Neural cell (in vitro differentiated cells): ENCODE results near the gene ARSI. TPM values are rescaled to one million over a fixed set of nuclear protein-coding genes. Genes with fewer than 3 reads are reported as not detected.

Experiments
- H2AFZ ChIP-seq: fragments of 200-600, 300-800 bp; sonication (generic), shearing (Covaris generic); 2 replicates; pipeline ENCODE4 v1.6.0; 2014; ENCODE audit warnings: low read depth, mild to moderate bottlenecking, antibody characterized with exemption, low read length, moderate library complexity
- H3F3A ChIP-seq: fragments of 200-600 bp; shearing (Covaris generic); 2 replicates; pipeline ENCODE4 v1.6.1; 2016; ENCODE audit warnings: mild to moderate bottlenecking, moderate library complexity, mixed read lengths, antibody characterized with exemption, low read length; ENCODE audit not compliant: insufficient read depth, poor library complexity, severe bottlenecking
- H3K27ac ChIP-seq: fragments of 200-600, 300-800 bp; sonication (generic), shearing (Covaris generic); 2 replicates; pipeline ENCODE4 v1.5.1; 2014; ENCODE audit warnings: mild to moderate bottlenecking, low read length, moderate library complexity
- H3K27me3 ChIP-seq: fragments of 300-800, 200-600 bp; sonication (generic), shearing (Covaris generic); 2 replicates; pipeline ENCODE4 v1.6.0; 2014; ENCODE audit warnings: mild to moderate bottlenecking, low read depth, low read length, moderate library complexity; ENCODE audit not compliant: insufficient read depth
- H3K36me3 ChIP-seq: fragments of 300-800, 200-600 bp; sonication (generic), shearing (Covaris generic); 2 replicates; pipeline ENCODE4 v1.5.1; 2014; ENCODE audit warnings: mild to moderate bottlenecking, antibody characterized with exemption, low read length, moderate library complexity; ENCODE audit not compliant: insufficient read depth
- H3K4me2 ChIP-seq: fragments of 300-800, 200-600 bp; sonication (generic), shearing (Covaris generic); 2 replicates; pipeline ENCODE4 v1.6.0; 2014; ENCODE audit warnings: mild to moderate bottlenecking, low read length
- H3K4me3 ChIP-seq: fragments of 300-800, 200-600 bp; sonication (generic), shearing (Covaris generic); 2 replicates; pipeline ENCODE4 v1.5.1; 2014; ENCODE audit warnings: mild to moderate bottlenecking, low read length, moderate library complexity
- H3K79me2 ChIP-seq: fragments of 200-600 bp; shearing (Covaris generic); replicated peaks from 2 replicates; pipeline ENCODE4 v1.6.0; 2014; ENCODE audit warnings: mild to moderate bottlenecking, low read length, moderate library complexity; ENCODE audit not compliant: insufficient read depth
- H3K9ac ChIP-seq: fragments of 300-800, 200-600 bp; sonication (generic), shearing (Covaris generic); 2 replicates; pipeline ENCODE4 v1.6.1; 2016; ENCODE audit warnings: mild to moderate bottlenecking, low read length, mixed read lengths
- H3K9me2 ChIP-seq: fragments of 200-600 bp; shearing (Covaris generic); 2 replicates; pipeline ENCODE4 v1.6.1; 2016; ENCODE audit warnings: mild to moderate bottlenecking, low read length, mixed read lengths; ENCODE audit not compliant: insufficient read depth
- H3K9me3 ChIP-seq: fragments of 200-600, 300-800 bp; sonication (generic), shearing (Covaris generic); 2 replicates; pipeline ENCODE4 v1.6.1; 2016; ENCODE audit warnings: mild to moderate bottlenecking, mixed run types, low read length, moderate library complexity, mixed read lengths
- H4K20me1 ChIP-seq: fragments of 200-600 bp; shearing (Covaris generic); 2 replicates; pipeline ENCODE4 v1.6.1; 2016; ENCODE audit warnings: mild to moderate bottlenecking, mixed run types; ENCODE audit not compliant: insufficient read depth
- CTCF ChIP-seq: fragments of 450-650 bp; IDR thresholded peaks from 2 replicates; pipeline ENCODE4 v1.5.1; 2014; ENCODE audit warnings: antibody characterized with exemption, mild to moderate bottlenecking, moderate library complexity; ENCODE audit not compliant: poor library complexity, severe bottlenecking
- EP300 ChIP-seq: fragments of 450-650 bp; conservative IDR thresholded peaks from 2 replicates; pipeline ENCODE4 v1.6.1; 2014; ENCODE audit warnings: antibody characterized with exemption, mild to moderate bottlenecking, moderate library complexity; ENCODE audit not compliant: poor library complexity, severe bottlenecking
- EZH2 ChIP-seq: fragments of 200-600, 300-800 bp; shearing (Covaris generic), sonication (generic); IDR thresholded peaks from 2 replicates; pipeline ENCODE4 v1.6.1; 2014; ENCODE audit warnings: antibody characterized with exemption, low read length, borderline replicate concordance, mild to moderate bottlenecking; ENCODE audit not compliant: insufficient read depth, poor library complexity, severe bottlenecking
- MXI1 ChIP-seq: fragments of 450-650 bp; conservative IDR thresholded peaks from 2 replicates; pipeline ENCODE4 v1.6.1; 2014; ENCODE audit warnings: antibody characterized with exemption, mild to moderate bottlenecking; ENCODE audit not compliant: poor library complexity, severe bottlenecking
- POLR2AphosphoS5 ChIP-seq: IDR thresholded peaks from 2 replicates; pipeline ENCODE4 v1.6.1; 2012
- RAD21 ChIP-seq: fragments of 450-650 bp; conservative IDR thresholded peaks from 2 replicates; pipeline ENCODE4 v1.6.1; 2014; ENCODE audit warnings: antibody characterized with exemption, mild to moderate bottlenecking, moderate library complexity
- SMC3 ChIP-seq: fragments of 450-650 bp; conservative IDR thresholded peaks from 2 replicates; pipeline ENCODE4 v1.6.1; 2014; ENCODE audit warnings: antibody characterized with exemption, mild to moderate bottlenecking, moderate library complexity; ENCODE audit not compliant: poor library complexity
- TAF1 ChIP-seq: IDR thresholded peaks from 2 replicates; pipeline ENCODE4 v1.6.1; 2012; ENCODE audit warnings: low read depth
- polyA plus RNA-seq: library from polyadenylated mRNA; depleted of rRNA; stranded (reverse); fragments of >200 nt; gene quantifications from 2 replicates; pipeline ENCODE4 v1.2.3, GENCODE V29; 2014
- TF ChIP-seq, protein P1 (sequence below): IDR thresholded peaks from 2 replicates; pipeline ENCODE4 v1.6.1; 2012; ENCODE audit warnings: borderline replicate concordance

Gene ARSI
- polyA plus RNA-seq, 1 donor from 2014 or later = not detected

- Histone ChIP-seq H3K9ac (no peak overlapping the region), H4K20me1 (no peaks in the 10 kb centered on the region), H3K79me2 (no peaks in the 10 kb centered on the region), H2AFZ (no peak overlapping the region), H3K9me3 (no peaks in the 10 kb centered on the region), H3F3A (no peaks in the 10 kb centered on the region), H3K27ac (no peak overlapping the region), H3K9me2 (no peaks in the 10 kb centered on the region), H3K4me3 (no peak overlapping the region), H3K4me2 (no peak overlapping the region), H3K27me3 (no peaks in the 10 kb centered on the region), H3K36me3 (no peaks in the 10 kb centered on the region)
- TF ChIP-seq, protein P1, sequence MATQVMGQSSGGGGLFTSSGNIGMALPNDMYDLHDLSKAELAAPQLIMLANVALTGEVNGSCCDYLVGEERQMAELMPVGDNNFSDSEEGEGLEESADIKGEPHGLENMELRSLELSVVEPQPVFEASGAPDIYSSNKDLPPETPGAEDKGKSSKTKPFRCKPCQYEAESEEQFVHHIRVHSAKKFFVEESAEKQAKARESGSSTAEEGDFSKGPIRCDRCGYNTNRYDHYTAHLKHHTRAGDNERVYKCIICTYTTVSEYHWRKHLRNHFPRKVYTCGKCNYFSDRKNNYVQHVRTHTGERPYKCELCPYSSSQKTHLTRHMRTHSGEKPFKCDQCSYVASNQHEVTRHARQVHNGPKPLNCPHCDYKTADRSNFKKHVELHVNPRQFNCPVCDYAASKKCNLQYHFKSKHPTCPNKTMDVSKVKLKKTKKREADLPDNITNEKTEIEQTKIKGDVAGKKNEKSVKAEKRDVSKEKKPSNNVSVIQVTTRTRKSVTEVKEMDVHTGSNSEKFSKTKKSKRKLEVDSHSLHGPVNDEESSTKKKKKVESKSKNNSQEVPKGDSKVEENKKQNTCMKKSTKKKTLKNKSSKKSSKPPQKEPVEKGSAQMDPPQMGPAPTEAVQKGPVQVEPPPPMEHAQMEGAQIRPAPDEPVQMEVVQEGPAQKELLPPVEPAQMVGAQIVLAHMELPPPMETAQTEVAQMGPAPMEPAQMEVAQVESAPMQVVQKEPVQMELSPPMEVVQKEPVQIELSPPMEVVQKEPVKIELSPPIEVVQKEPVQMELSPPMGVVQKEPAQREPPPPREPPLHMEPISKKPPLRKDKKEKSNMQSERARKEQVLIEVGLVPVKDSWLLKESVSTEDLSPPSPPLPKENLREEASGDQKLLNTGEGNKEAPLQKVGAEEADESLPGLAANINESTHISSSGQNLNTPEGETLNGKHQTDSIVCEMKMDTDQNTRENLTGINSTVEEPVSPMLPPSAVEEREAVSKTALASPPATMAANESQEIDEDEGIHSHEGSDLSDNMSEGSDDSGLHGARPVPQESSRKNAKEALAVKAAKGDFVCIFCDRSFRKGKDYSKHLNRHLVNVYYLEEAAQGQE = no peak
- no peak for TF ChIP-seq CTCF
- no peak for TF ChIP-seq TAF1
- no peak for TF ChIP-seq POLR2AphosphoS5
- TF ChIP-seq SMC3 = no peak
- no peak for TF ChIP-seq EZH2
- no peak for TF ChIP-seq RAD21
- TF ChIP-seq MXI1 = no peak
- TF ChIP-seq EP300 = no peak
These were observed 8.1 kb downstream of the ARSI start for GRCh38 chr5:150294551-150295071.

GRCh38 chr5:150293091-150293941 lies 9.4 kb downstream of the ARSI start:
- H3K36me3 ChIP-seq = no peaks in the 10 kb centered on the region
- H4K20me1 ChIP-seq = no peaks in the 10 kb centered on the region
- peak overlapping the region; percentile 98 for H3K27ac ChIP-seq
- H3K79me2 ChIP-seq = peaks cover 11% of the 10 kb centered on the region
- H2AFZ ChIP-seq = no peak overlapping the region
- no peaks in the 10 kb centered on the region for H3K9me3 ChIP-seq
- peak overlapping the region; percentile 26 for H3K9ac ChIP-seq
- TF ChIP-seq EP300 (no peak), EZH2 (no peak), POLR2AphosphoS5 (no peak), MXI1 (no peak)
- H3K27me3 ChIP-seq = no peaks in the 10 kb centered on the region
- no peaks in the 10 kb centered on the region for H3F3A ChIP-seq
- H3K9me2 ChIP-seq = no peaks in the 10 kb centered on the region
- H3K4me3 ChIP-seq = peak overlapping the region; percentile 13
- peak overlapping the region; percentile 25 for H3K4me2 ChIP-seq
